GM08714 (cell line): ENCODE data around the gene ELP4.

Source experiments
- H3K4me3 ChIP-seq: fragments of 200-500 bp; sonication (Bioruptor generic); 2 replicates; pipeline ENCODE4 v1.5.1; 2014; ENCODE audit warnings: mild to moderate bottlenecking, low read length, inconsistent platforms
- ZNF274 ChIP-seq: IDR thresholded peaks from 2 replicates; pipeline ENCODE4 v1.6.1; 2012; ENCODE audit warnings: mild to moderate bottlenecking, low read depth, low read length

Gene ELP4

GRCh38 chr11:31779374-31779791 lies 269.8 kb downstream of the ELP4 start:
- no peak for TF ChIP-seq ZNF274
- no peak overlapping the region for H3K4me3 ChIP-seq

GRCh38 chr11:31780078-31780477 lies 270.5 kb downstream of the ELP4 start:
- TF ChIP-seq ZNF274: no peak
- no peak overlapping the region for H3K4me3 ChIP-seq

GRCh38 chr11:31780480-31780971 lies 271.0 kb downstream of the ELP4 start:
- H3K4me3 ChIP-seq: no peak overlapping the region
- TF ChIP-seq ZNF274: no peak

GRCh38 chr11:31782257-31782656 lies 272.7 kb downstream of the ELP4 start:
- no peak for TF ChIP-seq ZNF274
- no peak overlapping the region for H3K4me3 ChIP-seq

- H3K4me3 ChIP-seq: no peak overlapping the region
- TF ChIP-seq ZNF274: no peak
Observed at GRCh38 chr11:31783252-31783651, 273.7 kb downstream of the ELP4 start.

GRCh38 chr11:31784611-31785010 lies 275.0 kb downstream of the ELP4 start:
- H3K4me3 ChIP-seq: no peak overlapping the region
- no peak for TF ChIP-seq ZNF274

GRCh38 chr11:31786996-31787685 lies 277.6 kb downstream of the ELP4 start:
- H3K4me3 ChIP-seq: no peak overlapping the region
- no peak for TF ChIP-seq ZNF274

- H3K4me3 ChIP-seq: no peak overlapping the region
- TF ChIP-seq ZNF274: no peak
Observed at GRCh38 chr11:31788085-31788484, 278.5 kb downstream of the ELP4 start.

GRCh38 chr11:31790649-31791048 lies 281.1 kb downstream of the ELP4 start:
- no peak for TF ChIP-seq ZNF274
- H3K4me3 ChIP-seq: no peak overlapping the region

- TF ChIP-seq ZNF274: no peak
- no peak overlapping the region for H3K4me3 ChIP-seq
Observed at GRCh38 chr11:31792036-31792435, 282.5 kb downstream of the ELP4 start.

GRCh38 chr11:31792456-31792855 lies 282.9 kb downstream of the ELP4 start:
- H3K4me3 ChIP-seq: no peak overlapping the region
- no peak for TF ChIP-seq ZNF274

GRCh38 chr11:31793264-31793663 lies 283.7 kb downstream of the ELP4 start:
- H3K4me3 ChIP-seq: no peak overlapping the region
- no peak for TF ChIP-seq ZNF274

- TF ChIP-seq ZNF274: no peak
- H3K4me3 ChIP-seq: no peak overlapping the region
Observed at GRCh38 chr11:31794548-31794947, 285.0 kb downstream of the ELP4 start.

- TF ChIP-seq ZNF274: no peak
Observed at GRCh38 chr11:31795706-31796498, 286.3 kb downstream of the ELP4 start.

More at GRCh38 chr11:31795706-31796498, 286.3 kb downstream of the ELP4 start:
- H3K4me3 ChIP-seq: no peak overlapping the region
